A549 (cell line): ENCODE data around the gene FAM20B. TPM values are rescaled to one million over a fixed set of nuclear protein-coding genes. Genes with fewer than 3 reads are reported as not detected.

Source experiments
- ATAC-seq, 2 experiments: fragments of 200-7000 bp in 1 of 2; fragments of >200 bp in 1 of 2; cut with Nextera tagmentation in 1 of 2; cut with Tn5 transposase in 1 of 2; 3 replicates each; pipeline versions ENCODE4 v1.8.0 to v1.9.1; 2018 to 2020; ENCODE audit warnings: mild to moderate bottlenecking in 1 of 2, moderate library complexity in 1 of 2
- CTCF ChIA-PET: fragments of 300-600 bp; sonication (Branson Sonifier 250); formaldehyde crosslinking; extraction: SDS; loops from one replicate; lab custom pipeline; 2021; ENCODE audit warnings: antibody characterized with exemption, inconsistent platforms; lab: Yijun Ruan, JAX
- POLR2A ChIA-PET: fragments of 350-600 bp; formaldehyde crosslinking; extraction: SDS; loops from one replicate; lab custom pipeline; 2021; ENCODE audit warnings: antibody characterized with exemption, inconsistent platforms; lab: Yijun Ruan, JAX
- DNase-seq, 2 experiments: peaks; one replicate each; pipeline versions ENCODE4 v3.0.0 to v3.0.0-alpha.2; 2011 to 2016; ENCODE audit warnings: low read depth in 1 of 2, low spot score in 1 of 2
- FAIRE-seq: peaks from 2 replicates; lab custom pipeline; 2011; peaks lifted over from hg19 to GRCh38; lab: Jason Lieb, UNC
- H3K27ac ChIP-seq, 2 experiments: fragments of >200 bp; sonication (Bioruptor Twin); formaldehyde crosslinking; 3 replicates each; pipeline ENCODE4 v1.5.1; 2016 to 2017
- H3K4me1 ChIP-seq: fragments of >200 bp; sonication (Bioruptor Twin); formaldehyde crosslinking; 3 replicates; pipeline ENCODE4 v1.6.1; 2016
- H3K4me2 ChIP-seq: fragments of >200 bp; sonication (Bioruptor Twin); formaldehyde crosslinking; 3 replicates; pipeline ENCODE4 v1.6.1; 2016
- H3K4me3 ChIP-seq: fragments of >200 bp; sonication (Bioruptor Twin); formaldehyde crosslinking; 3 replicates; pipeline ENCODE4 v1.5.1; 2016
- H3K9me3 ChIP-seq: fragments of >200 bp; sonication (Bioruptor Twin); formaldehyde crosslinking; 3 replicates; pipeline ENCODE4 v1.6.1; 2016
- FOSB ChIP-seq: fragments of 250-450 bp; sonication (Bioruptor Pico); IDR thresholded peaks from 2 replicates; pipeline ENCODE4 v1.5.0; 2020; ENCODE audit warnings: mild to moderate bottlenecking, moderate library complexity
- FOSL2 ChIP-seq, 2 experiments: fragments of 450-650 bp in 1 of 2; fragments of >200 bp in 1 of 2; sonication (Bioruptor Twin) in 1 of 2; formaldehyde crosslinking; IDR thresholded peaks; 2 replicates each; pipeline versions ENCODE4 v1.5.0 to v1.6.1; 2016 to 2020; ENCODE audit warnings: mild to moderate bottlenecking in 1 of 2, moderate library complexity in 1 of 2
- FOXS1 ChIP-seq: fragments of 250-450 bp; sonication (Bioruptor Pico); IDR thresholded peaks from 2 replicates; pipeline ENCODE4 v1.5.0; 2020; ENCODE audit warnings: mild to moderate bottlenecking, moderate library complexity
- GATA3 ChIP-seq: IDR thresholded peaks from 2 replicates; pipeline ENCODE4 v1.6.1; 2012; ENCODE audit warnings: borderline replicate concordance
- HDAC2 ChIP-seq: fragments of 200-600 bp; sonication (generic); IDR thresholded peaks from 2 replicates; pipeline ENCODE4 v1.6.1; 2016
- HEYL ChIP-seq: fragments of 250-450 bp; sonication (Bioruptor Pico); IDR thresholded peaks from 2 replicates; pipeline ENCODE4 v1.8.0; 2021; ENCODE audit warnings: mild to moderate bottlenecking, moderate library complexity
- HOXB5 ChIP-seq: fragments of 250-450 bp; sonication (Bioruptor Pico); IDR thresholded peaks from 2 replicates; pipeline ENCODE4 v1.5.0; 2020; ENCODE audit warnings: mild to moderate bottlenecking, moderate library complexity
- JUN ChIP-seq, 2 experiments: fragments of >200 bp; sonication (Bioruptor Twin); formaldehyde crosslinking; IDR thresholded peaks; 2 replicates in 1 of 2; 3 replicates in 1 of 2; pipeline ENCODE4 v1.6.1; 2016 to 2017
- JUNB ChIP-seq: fragments of >200 bp; sonication (Bioruptor Twin); formaldehyde crosslinking; IDR thresholded peaks from 2 replicates; pipeline ENCODE4 v1.6.1; 2016
- KDM1A ChIP-seq: fragments of 200-600 bp; sonication (generic); IDR thresholded peaks from 2 replicates; pipeline ENCODE4 v1.6.1; 2016; ENCODE audit warnings: low read depth, mild to moderate bottlenecking
- KDM5A ChIP-seq: fragments of 200-600 bp; sonication (generic); IDR thresholded peaks from 2 replicates; pipeline ENCODE4 v1.6.1; 2016; ENCODE audit warnings: antibody characterized with exemption, mild to moderate bottlenecking
- MAFK ChIP-seq: fragments of 450-650 bp; IDR thresholded peaks from 2 replicates; pipeline ENCODE4 v1.6.1; 2014; ENCODE audit not compliant: partially characterized antibody
- MAZ ChIP-seq: fragments of 150-350 bp; IDR thresholded peaks from 2 replicates; pipeline ENCODE4 v1.6.1; 2014; ENCODE audit warnings: antibody characterized with exemption, low read depth, low read length, borderline replicate concordance
- POLR2A ChIP-seq: IDR thresholded peaks from 2 replicates; pipeline ENCODE4 v1.6.1; 2012; ENCODE audit warnings: mild to moderate bottlenecking, low read length
- RARB ChIP-seq: fragments of 250-450 bp; sonication (Bioruptor Pico); IDR thresholded peaks from 2 replicates; pipeline ENCODE4 v1.8.0; 2021; ENCODE audit warnings: mild to moderate bottlenecking, moderate library complexity
- RCOR1 ChIP-seq: fragments of 150-350 bp; IDR thresholded peaks from 2 replicates; pipeline ENCODE4 v1.6.1; 2014; ENCODE audit warnings: antibody characterized with exemption, low read length, low read depth
- RFX5 ChIP-seq: fragments of 450-650 bp; IDR thresholded peaks from 2 replicates; pipeline ENCODE4 v1.7.1; 2014; ENCODE audit warnings: antibody characterized with exemption, mild to moderate bottlenecking, moderate library complexity
- RNF2 ChIP-seq: fragments of 200-600 bp; sonication (generic); IDR thresholded peaks from 2 replicates; pipeline ENCODE4 v1.6.1; 2016; ENCODE audit warnings: low read depth, mild to moderate bottlenecking, antibody characterized with exemption, moderate library complexity, borderline replicate concordance
- TFCP2L1 ChIP-seq: fragments of 250-450 bp; sonication (Bioruptor Pico); IDR thresholded peaks from 2 replicates; pipeline ENCODE4 v1.5.0; 2021; ENCODE audit warnings: mild to moderate bottlenecking
- TP53 ChIP-seq: fragments of 250-450 bp; sonication (Bioruptor Pico); IDR thresholded peaks from 2 replicates; pipeline ENCODE4 v1.5.0; 2021; ENCODE audit warnings: mild to moderate bottlenecking, moderate library complexity
- ZSCAN20 ChIP-seq: fragments of 250-450 bp; sonication (Bioruptor Pico); IDR thresholded peaks from 2 replicates; pipeline ENCODE4 v1.8.0; 2022; ENCODE audit warnings: mild to moderate bottlenecking, moderate library complexity
- WGBS: methylation state at CpG from one replicate; pipeline ENCODE4 v1.1.6; 2017; ENCODE audit errors: missing lambda C conversion rate; 5-methylcytosine and 5-hydroxymethylcytosine counted together
- polyA plus RNA-seq, 4 experiments: library from polyadenylated mRNA; depleted of rRNA in 3 of 4; stranded (reverse); fragments of >200 nt; fragmentation: RNase III in 1 of 4; extraction: RNeasy Plus Mini Kit Qiagen cat#74134 plus additional on column Dnase treatment in 1 of 4; gene quantifications; 2 replicates in 3 of 4; 3 replicates in 1 of 4; pipeline ENCODE4 v1.2.3, GENCODE V29; 2011 to 2017
- TF ChIP-seq, protein P1 (sequence below): fragments of >200 bp; sonication (Bioruptor Twin); formaldehyde crosslinking; IDR thresholded peaks from 3 replicates; pipeline ENCODE4 v1.6.1; 2016
- TF ChIP-seq, protein P2 (sequence below): fragments of 150-350 bp; IDR thresholded peaks from 2 replicates; pipeline ENCODE4 v1.6.1; 2014; ENCODE audit warnings: low read depth, mild to moderate bottlenecking, low read length
- TF ChIP-seq, protein P3 (sequence below): fragments of 250-450 bp; sonication (Bioruptor Pico); IDR thresholded peaks from 2 replicates; pipeline ENCODE4 v1.5.0; 2021; ENCODE audit warnings: mild to moderate bottlenecking, moderate library complexity, borderline replicate concordance
- TF ChIP-seq, protein P4 (sequence below): fragments of 250-450 bp; sonication (Bioruptor Pico); IDR thresholded peaks from 2 replicates; pipeline ENCODE4 v1.5.0; 2020; ENCODE audit warnings: low read depth, mild to moderate bottlenecking, moderate library complexity

The FAM20B gene
- polyA plus RNA-seq, 2 of the 4 experiments (the other 2 are of a cell fraction), result 24.2 to 35.3 TPM

DNA sequence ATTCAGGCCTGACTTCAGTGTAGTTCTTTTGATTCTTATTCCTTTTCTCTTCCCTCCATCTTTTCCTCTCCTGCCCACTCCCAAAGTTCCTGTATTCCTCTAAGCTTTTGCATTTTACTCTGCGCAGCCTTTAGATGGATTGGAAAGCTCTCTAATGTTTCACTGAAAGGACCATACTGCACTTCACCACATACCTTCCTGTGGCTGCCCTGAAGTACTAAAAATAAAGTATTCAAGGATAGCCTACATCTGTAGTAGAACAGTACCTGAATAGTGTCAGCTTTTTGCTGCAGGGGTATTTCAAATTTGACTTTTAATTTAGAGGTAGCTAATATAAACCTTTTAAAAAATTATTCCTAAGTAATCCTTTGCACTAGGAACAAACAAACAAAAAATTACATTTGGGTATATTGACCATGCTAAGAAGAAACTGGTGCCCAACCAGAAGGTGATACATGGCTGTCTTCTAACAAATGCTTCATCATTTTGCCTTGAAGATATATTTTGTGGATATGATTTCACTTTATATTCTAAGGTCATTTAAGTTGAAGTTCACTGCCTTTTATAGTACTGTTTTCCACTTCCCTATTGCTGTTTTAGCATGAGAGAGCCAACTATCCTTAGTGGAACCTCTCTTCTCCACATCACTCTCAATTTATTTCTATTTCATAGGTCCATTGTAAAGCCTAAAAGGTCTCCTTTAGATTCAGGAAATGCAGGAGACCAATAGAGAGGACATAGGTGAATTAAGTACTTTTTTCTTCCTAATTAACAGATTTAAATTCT lies 22.8 kb downstream of the FAM20B start:
- 98% methylated on average over 1 of the region's 1 CpG for WGBS
- TF ChIP-seq POLR2A, result no peak
- TF ChIP-seq RCOR1, result no peak
- TF ChIP-seq HOXB5 (CRISPR knock-in tag), result no peak
- no peak for TF ChIP-seq RARB (CRISPR knock-in tag)
- TF ChIP-seq, protein P1, sequence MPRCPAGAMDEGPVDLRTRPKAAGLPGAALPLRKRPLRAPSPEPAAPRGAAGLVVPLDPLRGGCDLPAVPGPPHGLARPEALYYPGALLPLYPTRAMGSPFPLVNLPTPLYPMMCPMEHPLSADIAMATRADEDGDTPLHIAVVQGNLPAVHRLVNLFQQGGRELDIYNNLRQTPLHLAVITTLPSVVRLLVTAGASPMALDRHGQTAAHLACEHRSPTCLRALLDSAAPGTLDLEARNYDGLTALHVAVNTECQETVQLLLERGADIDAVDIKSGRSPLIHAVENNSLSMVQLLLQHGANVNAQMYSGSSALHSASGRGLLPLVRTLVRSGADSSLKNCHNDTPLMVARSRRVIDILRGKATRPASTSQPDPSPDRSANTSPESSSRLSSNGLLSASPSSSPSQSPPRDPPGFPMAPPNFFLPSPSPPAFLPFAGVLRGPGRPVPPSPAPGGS, result no peak
- TF ChIP-seq FOXS1 (CRISPR knock-in tag), result no peak
- no peak for TF ChIP-seq FOSB (CRISPR knock-in tag)
- no peak for TF ChIP-seq TP53 (CRISPR knock-in tag)
- no peak for TF ChIP-seq HDAC2
- TF ChIP-seq JUN (IDR thresholded peaks at IDR 0.05), result no peak
- TF ChIP-seq HEYL (CRISPR knock-in tag), result no peak
- no peak for TF ChIP-seq ZSCAN20 (CRISPR knock-in tag)
- TF ChIP-seq, protein P2, sequence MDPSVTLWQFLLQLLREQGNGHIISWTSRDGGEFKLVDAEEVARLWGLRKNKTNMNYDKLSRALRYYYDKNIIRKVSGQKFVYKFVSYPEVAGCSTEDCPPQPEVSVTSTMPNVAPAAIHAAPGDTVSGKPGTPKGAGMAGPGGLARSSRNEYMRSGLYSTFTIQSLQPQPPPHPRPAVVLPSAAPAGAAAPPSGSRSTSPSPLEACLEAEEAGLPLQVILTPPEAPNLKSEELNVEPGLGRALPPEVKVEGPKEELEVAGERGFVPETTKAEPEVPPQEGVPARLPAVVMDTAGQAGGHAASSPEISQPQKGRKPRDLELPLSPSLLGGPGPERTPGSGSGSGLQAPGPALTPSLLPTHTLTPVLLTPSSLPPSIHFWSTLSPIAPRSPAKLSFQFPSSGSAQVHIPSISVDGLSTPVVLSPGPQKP, result no peak
- TF ChIP-seq GATA3, result no peak
- no peak for TF ChIP-seq KDM5A
- no peak for TF ChIP-seq RNF2
- TF ChIP-seq FOSL2 (IDR thresholded peaks at IDR 0.05), result no peak
- no peak for TF ChIP-seq FOSL2 (CRISPR knock-in tag; IDR thresholded peaks at IDR 0.05)
- POLR2A ChIA-PET, result no interaction called here
- Histone ChIP-seq H3K27ac (no peak overlapping the region), H3K4me3 (no peak overlapping the region), H3K4me2 (no peak overlapping the region), H3K9me3 (no peaks in the 10 kb centered on the region), H3K4me1 (peaks cover 14% of the 10 kb centered on the region; the same call in 2 of the 3 replicates)
- no peak for DNase-seq
- CTCF ChIA-PET, result interaction anchor here (0.6 to 2.4 kb wide), 7 partner anchors 46 to 547 kb away, joined by 3 to 7 read pairs (median 3); no protein-coding TSS in a partner anchor
- ATAC-seq, result no peak
- FAIRE-seq, result no peak

DNA sequence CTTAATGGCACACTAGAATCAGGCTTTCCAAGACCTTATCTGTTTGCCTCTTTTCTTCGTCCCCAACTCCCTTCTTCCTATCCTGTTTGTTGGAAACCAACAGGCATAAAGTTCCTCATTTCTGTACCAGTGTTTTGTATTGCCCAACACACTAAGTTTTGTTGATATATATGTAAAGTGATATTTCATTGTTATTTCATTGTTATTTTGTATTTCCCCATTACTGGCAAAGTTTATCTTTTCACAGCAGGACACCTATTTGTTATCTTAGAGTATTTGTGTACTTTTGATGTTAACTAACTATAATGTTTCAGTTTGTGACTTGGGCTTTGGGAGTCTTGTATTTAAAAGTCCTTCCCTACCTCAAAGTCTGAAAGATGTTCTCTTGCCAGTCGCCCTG lies 27.1 kb downstream of the FAM20B start:
- Histone ChIP-seq H3K4me3 (no peak overlapping the region), H3K4me2 (no peak overlapping the region), H3K4me1 (peaks cover 5% of the 10 kb centered on the region; the same call in 1 of the 3 replicates), H3K9me3 (peaks cover 9% of the 10 kb centered on the region; the same call in 2 of the 3 replicates), H3K27ac (no peak overlapping the region)
- no peak for TF ChIP-seq JUNB
- TF ChIP-seq POLR2A, result no peak
- TF ChIP-seq RARB (CRISPR knock-in tag), result no peak
- TF ChIP-seq KDM1A, result no peak
- no peak for TF ChIP-seq TFCP2L1 (CRISPR knock-in tag)
- no peak for TF ChIP-seq RFX5
- TF ChIP-seq, protein P1, result no peak
- DNase-seq, result no peak
- CTCF ChIA-PET, result no interaction called here
- no peak for FAIRE-seq
- ATAC-seq, result no peak
- POLR2A ChIA-PET, result no interaction called here
- WGBS, result 87% methylated on average over 2 of the region's 2 CpGs

DNA sequence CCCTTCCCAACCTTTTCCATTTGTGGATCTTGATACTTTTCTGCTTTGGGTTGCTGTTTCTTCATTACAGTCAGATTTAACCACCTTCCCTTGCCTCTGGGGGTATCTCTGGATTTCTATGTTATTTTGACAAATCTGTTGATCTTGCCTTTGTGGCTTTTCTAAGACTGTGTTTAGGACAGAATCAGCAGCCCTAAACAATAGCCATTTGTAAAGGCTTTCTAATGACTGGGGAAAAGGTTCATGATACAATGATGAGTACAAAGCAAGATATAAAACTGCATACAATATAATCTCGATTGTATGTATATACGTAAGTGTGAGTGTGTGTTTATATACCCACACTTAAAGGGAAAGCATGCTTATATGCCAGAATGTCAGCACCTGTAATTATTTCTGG lies 27.8 kb downstream of the FAM20B start:
- ATAC-seq, result no peak
- 79% methylated on average over 2 of the region's 2 CpGs for WGBS
- CTCF ChIA-PET, result no interaction called here
- Histone ChIP-seq H3K4me3 (no peak overlapping the region), H3K27ac (no peak overlapping the region), H3K4me2 (no peak overlapping the region), H3K9me3 (peaks cover 9% of the 10 kb centered on the region; the same call in 2 of the 3 replicates), H3K4me1 (peaks cover 10% of the 10 kb centered on the region)
- no peak for TF ChIP-seq MAFK
- no peak for TF ChIP-seq GATA3
- TF ChIP-seq, protein P3, sequence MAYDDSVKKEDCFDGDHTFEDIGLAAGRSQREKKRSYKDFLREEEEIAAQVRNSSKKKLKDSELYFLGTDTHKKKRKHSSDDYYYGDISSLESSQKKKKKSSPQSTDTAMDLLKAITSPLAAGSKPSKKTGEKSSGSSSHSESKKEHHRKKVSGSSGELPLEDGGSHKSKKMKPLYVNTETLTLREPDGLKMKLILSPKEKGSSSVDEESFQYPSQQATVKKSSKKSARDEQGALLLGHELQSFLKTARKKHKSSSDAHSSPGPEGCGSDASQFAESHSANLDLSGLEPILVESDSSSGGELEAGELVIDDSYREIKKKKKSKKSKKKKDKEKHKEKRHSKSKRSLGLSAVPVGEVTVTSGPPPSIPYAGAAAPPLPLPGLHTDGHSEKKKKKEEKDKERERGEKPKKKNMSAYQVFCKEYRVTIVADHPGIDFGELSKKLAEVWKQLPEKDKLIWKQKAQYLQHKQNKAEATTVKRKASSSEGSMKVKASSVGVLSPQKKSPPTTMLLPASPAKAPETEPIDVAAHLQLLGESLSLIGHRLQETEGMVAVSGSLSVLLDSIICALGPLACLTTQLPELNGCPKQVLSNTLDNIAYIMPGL (CRISPR knock-in tag), result no peak
- TF ChIP-seq, protein P4, sequence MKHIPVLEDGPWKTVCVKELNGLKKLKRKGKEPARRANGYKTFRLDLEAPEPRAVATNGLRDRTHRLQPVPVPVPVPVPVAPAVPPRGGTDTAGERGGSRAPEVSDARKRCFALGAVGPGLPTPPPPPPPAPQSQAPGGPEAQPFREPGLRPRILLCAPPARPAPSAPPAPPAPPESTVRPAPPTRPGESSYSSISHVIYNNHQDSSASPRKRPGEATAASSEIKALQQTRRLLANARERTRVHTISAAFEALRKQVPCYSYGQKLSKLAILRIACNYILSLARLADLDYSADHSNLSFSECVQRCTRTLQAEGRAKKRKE, result no peak
- TF ChIP-seq FOSB (CRISPR knock-in tag), result no peak
- TF ChIP-seq ZSCAN20 (CRISPR knock-in tag), result no peak
- no peak for TF ChIP-seq TFCP2L1 (CRISPR knock-in tag)
- TF ChIP-seq RFX5, result no peak
- no peak for TF ChIP-seq MAZ
- FAIRE-seq, result no peak
- POLR2A ChIA-PET, result no interaction called here
- no peak for DNase-seq
